NCI-H187 (cell line): ENCODE data around the gene NPPA.
"Not testable (repeated sequence)": the region's sequence is repeated elsewhere in the genome, so short reads cannot be mapped to it uniquely, and the experiment has no call there.

Source experiments
- DNase-seq, 2 experiments: peaks; one replicate each; lab custom pipeline; 2025; lab: John Stamatoyannopoulos, UW

The NPPA gene

DNA sequence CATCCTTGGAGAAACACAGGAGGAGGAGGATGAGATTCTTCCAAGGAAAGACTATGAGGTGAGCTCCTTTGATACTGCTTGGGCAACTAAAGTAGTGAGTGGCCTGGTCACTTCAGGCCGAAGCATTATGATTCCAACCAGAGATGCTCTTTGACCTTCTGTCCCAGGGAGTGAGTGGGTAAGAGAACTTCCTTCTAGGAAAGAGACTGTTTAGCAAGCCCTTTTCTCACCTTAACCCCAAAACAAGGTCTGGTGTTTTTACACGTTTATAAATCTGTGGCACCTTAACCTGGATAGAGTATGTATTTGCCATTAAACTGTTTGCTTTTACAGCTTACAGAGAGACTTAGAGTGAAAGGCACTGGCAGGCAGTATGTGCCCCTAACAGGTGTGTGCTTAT lies 40.5 kb downstream of the NPPA start:
- no peak for DNase-seq

DNA sequence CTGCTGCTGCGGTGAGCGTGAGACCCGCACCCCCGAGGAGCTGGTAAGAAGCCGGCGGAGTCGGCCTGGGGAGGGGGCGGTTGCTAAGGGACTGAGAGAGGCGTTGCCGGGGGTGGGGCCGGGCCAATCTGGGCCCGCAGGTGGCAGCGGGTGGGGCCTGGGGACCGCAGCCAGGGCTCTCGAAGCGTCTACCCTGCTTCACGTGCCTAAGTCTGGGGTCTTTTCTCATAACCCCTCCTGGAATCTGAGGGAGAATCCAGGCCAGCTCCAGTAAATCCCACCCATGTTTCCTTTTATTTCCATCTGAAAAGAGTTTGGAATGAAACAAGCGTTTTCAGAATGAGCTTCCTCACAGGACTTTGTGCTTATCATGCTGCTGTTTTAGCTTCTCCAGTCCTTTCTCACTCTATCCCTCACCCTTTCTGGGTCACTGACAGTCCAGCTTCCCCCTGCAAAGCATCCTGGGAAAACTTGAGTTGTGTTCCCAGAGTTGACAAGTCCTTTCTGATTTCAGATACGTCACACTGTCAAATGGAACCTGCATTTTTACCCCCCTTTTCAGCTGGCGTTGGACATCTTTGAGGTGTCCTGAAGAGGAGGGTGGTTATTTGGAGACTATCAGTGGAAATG lies 41.2 kb downstream of the NPPA start:
- DNase-seq = peak in 1 of 2 experiments; percentile 73

DNA sequence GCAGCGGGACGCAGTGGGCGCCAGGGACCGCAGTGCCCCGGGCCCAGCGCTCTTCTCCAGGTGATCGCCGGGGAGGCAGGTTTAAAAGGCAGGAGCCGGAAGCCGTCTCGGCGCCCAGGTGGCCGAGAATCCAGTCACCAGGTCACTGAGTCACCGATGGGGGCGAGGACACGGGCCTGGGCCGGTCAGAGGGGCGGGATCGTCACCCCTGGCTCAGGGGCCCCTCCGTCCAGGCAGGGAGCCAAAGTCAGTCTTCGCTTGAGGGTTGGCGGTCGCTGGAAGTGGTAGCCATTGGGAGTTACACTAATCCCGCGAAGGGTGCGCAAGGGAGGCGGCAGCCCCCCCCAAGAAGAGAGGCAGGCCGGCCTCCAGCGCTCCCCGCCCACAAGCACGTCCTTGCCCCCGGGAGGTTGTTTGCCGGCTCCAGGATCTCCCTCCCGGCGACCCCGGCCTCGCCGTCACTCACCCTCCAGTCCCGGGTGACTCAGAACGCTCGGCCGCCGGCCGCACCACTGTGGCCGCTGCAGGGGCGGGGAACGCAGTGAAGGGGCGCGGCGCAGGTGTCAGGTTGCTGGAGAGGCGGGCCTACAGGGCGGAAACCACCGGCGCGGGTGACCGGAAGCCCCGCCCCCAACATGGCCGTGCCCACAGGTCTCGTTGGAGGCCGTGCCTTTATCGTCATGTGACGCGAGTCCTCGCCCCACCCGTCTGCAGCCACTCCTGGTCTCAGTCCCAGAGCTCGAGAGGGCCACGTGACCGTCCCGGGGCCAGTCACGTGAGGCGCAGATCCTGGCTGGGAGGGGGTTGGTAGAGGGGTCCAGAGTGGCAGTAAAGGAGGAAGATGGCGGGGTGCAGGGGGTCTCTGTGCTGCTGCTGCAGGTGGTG lies 41.9 kb downstream of the NPPA start, which contains the start of the genes CLCN6 and MTHFR:
TSS of gene CLCN6 (plus strand) at position 770 of the 885 bp plus-strand sequence. CDS start at position 842, 72 bp downstream.
TSS of gene MTHFR (minus strand) at position 543 of the 885 bp plus-strand sequence. CDS start 2,848 bp downstream, outside the sequence.
- peak; percentile 97 to 98 for DNase-seq

DNA sequence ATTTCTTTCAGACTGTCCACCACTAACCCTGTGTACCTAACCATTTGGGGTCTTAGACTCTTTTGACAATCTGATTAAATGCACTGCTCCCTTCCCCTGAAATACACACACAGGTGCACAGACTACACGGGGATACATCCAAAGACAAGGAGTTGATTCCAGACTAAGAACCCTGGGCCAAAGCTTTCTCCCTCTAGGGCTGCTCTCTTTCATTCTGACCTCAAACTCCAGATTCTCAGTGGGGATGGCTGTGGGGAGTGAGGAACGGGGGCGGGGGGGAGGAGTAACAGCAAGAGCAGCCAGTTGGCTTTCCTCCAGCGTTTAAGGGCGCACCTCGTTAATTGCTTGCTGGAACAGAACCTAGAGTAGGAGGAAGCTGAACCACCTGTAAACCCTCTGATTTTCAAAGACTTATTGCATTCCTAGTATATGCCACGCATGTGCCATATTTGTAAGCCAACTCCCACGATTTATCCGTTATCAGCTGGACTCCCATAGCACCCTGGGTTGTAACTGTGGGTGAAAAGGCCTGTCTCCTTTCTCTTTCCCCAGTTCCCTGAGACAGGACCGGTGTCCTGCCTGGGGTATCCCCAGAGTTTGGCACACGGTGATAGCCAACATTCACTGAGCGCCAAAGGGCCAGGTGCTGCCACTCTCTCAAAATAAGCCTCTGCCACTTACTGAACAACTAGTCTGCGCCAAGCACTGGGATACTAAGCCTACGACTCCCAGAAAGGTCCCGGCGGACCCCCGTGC lies 42.7 kb downstream of the NPPA start:
- DNase-seq = no peak

DNA sequence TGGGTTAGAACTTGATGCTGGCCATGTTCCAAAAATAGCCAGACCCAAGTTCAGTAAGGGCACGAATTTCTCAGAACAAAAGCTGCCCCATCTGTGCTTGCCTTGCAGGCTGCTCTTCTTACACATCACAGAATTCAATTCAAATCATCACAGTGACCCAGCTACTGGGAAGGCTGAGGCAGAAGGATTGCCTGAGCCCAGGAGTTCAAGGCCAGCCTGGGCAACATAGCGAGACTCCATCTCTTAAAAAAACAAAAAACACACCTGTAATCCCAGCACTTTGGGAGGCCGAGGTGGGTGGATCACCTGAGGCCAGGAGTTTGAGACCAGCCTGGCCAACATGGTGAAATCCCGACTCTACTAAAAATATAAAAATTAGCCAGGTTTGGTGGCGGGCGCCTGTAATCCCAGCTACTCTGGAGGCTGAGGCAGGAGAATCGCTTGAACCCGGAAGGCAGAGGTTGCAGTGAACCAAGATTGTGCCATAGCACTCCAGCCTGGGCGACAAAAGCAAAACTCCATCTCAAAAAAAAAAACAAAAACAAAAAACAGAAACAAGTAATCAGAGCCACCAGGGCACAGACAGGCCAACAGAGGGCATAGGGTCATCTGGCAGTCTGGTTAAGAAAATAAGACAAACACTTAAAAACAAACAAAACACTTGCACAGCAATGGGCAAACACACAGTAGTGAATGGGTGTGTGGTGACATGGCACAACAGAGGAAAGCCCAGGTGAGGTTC lies 43.5 kb downstream of the NPPA start:
- DNase-seq = not testable (repeated sequence)

DNA sequence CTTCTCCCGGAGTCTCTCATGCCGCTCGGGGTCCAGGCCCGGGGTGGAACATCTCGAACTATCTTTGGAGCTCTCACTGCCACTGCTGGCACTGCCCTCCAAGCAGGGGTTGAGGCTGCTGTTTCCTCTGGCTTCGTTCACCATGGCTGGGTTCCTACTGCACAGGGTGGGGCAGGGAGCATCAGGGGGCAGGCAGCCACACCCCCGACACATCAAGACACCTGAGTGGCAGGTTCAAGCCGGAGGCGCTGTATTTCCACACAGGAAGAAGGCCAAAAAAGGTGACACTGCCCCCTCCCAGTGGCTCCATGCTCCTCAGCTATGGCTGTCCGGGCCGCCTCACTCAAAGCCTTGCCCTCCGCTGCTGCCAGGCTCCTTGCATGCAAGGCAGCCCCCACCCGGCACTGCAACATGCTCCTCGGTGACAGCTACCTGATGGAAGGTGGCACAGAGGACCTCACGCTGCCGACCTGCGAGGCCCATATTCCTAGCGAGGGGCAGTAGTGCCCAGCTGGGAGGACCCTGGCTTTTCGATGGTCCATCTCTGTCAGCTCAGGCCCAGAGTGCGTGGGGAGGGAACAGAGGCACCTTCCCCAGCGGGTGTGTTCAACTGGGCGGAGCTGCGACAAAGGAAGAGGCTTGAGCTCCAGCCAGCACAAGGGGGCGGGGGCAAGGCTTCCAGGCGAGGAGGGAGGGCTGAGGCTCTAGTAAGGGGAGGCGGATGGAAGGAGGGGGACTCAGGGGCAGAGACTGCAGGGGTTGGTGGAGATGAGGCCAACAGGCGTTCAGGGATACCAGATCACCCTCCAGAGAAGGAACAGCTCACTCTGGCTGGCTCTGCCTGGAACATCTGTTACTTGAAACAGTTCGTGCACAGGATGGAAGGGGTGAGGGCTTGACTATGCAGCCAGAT lies 44.4 kb downstream of the NPPA start:
- peak; percentile 38 to 74 for DNase-seq

DNA sequence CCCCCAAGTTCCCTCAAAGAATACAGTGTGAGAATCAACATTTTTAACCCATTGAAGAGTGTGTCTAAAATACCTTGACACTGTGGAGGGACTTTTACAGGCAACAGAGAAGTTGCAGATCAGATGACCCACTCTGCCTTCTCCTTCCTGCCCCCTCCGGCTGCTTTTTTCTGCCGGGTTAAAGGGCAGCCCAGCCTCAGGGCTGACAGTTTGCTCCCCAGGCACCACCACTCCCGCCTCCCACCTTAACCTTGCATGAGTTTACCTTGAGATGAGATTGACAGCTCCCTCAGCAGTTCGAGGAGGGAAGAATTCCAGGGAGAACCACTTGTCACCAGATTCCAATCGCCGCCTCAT lies 45.0 kb downstream of the NPPA start:
- DNase-seq = no peak

DNA sequence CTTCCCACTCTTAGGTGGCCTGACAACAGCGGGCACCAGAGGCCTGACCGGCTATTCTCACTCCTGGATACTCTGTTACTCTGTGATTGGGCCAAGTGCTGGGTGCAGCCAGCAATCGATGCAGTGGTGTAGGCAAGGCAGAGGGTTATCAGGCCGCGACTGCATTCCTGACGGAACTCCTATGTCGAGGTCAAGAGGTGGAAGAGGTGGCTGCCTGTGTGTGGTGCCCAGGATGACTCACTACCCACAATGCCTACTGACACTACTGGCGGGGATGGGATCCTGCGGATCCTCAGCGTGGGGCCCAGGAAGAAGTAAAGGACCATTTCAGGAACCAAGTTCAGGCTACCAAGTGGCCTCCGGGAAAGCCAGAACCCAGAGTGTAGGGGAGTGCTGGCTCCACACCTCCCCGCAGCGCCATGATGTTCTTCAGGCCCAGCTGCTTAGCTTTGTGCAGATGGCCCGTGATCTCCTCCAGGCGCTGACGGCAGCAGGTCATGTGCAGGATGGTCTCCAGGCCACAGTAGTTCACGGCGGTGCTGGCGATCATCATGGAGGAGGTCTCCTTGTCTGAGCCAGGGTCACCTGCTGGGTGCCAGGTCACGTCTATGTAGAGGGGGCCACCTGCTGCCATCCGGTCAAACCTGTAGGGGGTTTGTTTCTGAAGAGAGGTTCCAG lies 46.7 kb downstream of the NPPA start:
- DNase-seq = no peak

DNA sequence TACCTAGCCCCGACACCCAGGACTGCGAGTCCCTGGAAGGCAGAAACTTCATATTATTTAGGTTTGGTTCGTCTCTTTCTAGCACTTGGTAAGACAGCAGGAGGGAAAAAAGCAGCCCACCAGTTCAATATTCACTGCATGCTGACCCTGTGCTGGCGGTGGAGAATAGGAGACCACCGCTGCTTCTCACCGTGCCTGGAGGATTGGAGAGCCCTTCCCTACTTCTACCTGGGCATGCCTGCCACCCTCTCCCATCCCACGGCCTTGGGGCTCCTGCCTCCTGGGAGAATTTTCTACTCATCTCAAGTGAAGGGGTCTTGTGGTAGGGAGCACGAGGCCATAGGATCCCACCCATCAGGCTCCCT lies 47.2 kb downstream of the NPPA start:
- DNase-seq = no peak

DNA sequence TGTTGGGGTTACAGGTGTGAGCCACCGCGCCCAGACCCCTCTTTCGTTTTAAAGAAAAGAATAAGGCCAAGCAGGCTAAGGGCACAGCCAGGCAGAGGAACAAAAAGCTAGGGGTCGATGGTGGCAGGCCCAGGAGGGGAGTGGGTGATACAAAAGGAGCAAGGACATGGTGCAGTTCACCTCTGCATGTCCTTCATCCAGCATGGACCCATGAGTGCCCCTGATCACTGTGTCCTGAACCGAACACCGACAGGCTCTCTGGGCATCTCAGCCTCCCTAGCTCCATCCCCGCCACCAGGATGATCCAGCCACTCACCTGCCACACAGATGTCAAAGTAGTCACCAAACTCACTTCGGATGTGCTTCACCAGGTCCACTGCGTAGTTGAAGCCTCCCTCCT lies 47.7 kb downstream of the NPPA start:
- no peak for DNase-seq

DNA sequence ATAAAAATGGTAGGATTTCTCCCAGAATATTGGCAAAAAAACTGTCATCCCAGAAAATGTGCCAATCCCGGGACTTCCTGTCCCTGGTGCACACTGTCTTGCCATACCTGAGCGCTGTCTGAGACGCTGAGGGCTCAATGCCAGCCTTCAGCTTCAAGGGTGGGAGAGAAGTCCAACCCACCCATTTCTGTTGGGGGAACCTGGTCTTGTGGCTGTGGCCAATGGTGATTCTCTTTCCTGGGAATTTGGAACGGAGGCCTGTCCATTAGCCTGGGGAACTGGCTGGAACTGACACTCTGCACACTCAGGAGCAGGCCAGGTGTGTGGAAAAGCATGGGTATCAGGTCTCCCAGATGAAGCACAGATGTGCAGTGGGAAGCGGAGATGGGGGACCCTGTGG lies 48.5 kb downstream of the NPPA start:
- DNase-seq = no peak

DNA sequence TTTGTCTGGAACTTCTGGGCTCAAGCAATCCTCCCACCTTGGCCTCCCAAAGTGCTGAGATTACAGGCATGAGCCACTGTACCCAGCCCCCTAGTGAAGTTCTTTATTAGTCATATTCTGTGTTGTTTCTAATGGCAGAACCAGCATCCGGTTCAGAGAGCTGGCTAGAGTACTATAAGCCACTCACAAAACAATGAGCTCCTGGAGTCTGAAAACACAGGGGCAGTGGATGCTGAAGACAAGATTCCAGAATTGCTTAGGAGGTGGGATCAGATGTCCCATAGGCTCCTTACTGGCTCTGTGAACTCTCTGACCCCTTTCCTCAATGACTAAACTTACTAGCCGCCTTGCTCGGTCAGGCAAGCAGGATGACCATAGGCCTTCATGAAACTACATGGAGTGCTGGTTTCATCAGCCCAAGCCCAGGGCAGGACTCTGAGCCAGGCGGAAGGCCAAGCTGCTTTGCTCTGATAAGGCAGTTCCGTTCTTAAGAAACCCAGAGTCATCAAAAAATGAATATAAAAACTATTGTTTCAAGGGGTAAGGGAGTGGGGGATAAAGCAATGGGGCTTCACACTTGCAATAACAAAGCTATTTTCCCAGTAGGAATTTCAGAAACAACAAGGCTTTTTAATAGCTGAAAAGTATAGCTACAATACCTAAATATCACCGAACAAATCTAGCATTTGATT lies 49.9 kb downstream of the NPPA start:
- no peak for DNase-seq

DNA sequence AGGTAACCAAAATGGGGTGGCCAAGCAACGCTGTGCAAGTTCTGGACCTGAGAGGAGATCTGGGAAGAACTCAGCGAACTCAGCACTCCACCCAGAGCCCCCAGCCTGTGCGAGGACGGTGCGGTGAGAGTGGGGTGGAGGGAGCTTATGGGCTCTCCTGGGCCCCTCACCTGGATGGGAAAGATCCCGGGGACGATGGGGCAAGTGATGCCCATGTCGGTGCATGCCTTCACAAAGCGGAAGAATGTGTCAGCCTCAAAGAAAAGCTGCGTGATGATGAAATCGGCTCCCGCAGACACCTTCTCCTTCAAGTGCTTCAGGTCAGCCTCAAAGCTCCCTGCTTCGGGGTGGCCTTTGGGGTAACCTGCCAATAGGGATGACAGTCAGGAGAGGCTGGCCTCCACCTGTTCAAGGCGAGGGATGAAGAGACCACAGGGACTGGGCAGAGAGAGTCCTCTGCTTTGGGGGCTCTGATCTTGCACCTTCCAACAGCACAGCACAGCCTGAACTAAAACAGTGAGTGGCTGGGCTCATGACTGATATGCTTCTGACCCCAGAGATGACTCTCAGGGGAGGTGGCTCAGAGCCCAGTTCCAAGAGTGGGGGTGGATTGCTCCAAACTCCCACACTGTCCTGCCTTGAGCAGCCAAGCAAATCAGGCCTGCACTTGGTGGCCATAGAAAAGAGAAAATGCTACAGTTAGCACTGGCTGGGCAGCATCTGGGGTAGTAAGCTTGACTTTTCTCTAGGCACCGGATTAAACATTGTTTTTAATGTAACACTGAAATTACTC lies 51.4 kb downstream of the NPPA start:
- no peak for DNase-seq
